ENCODE data around the gene TAF4. TPM values are rescaled to one million over a fixed set of nuclear protein-coding genes. Genes with fewer than 3 reads are reported as not detected.

TAF4 gene
- total RNA-seq, 1 donor from 2014 or later, result 166 TPM

GRCh38 chr20:61958773-61959700 is 106.6 kb downstream of the TAF4 start:
- Histone ChIP-seq H3K4me1 (no peaks in the 10 kb centered on the region), H3K4me3 (no peak overlapping the region), H3K9me3 (no peaks in the 10 kb centered on the region), H3K36me3 (no peaks in the 10 kb centered on the region), H3K27me3 (no peaks in the 10 kb centered on the region), H3K27ac (no peak overlapping the region)
- intact Hi-C loops (cut with DNase I), result no loop called here
- TF ChIP-seq CTCF (IDR thresholded peaks at IDR 0.05), result no peak
- no peak for DNase-seq (ENCODE audit: low spot score in 2 of 2)

- H3K4me3 ChIP-seq, result no peak overlapping the region
- intact Hi-C loops (cut with DNase I), result no loop called here
- TF ChIP-seq CTCF (IDR thresholded peaks at IDR 0.05), result no peak
- no peaks in the 10 kb centered on the region for H3K36me3 ChIP-seq
- H3K27ac ChIP-seq, result no peak overlapping the region
- H3K9me3 ChIP-seq, result no peaks in the 10 kb centered on the region
- H3K4me1 ChIP-seq, result no peaks in the 10 kb centered on the region
- no peaks in the 10 kb centered on the region for H3K27me3 ChIP-seq
- DNase-seq (ENCODE audit: low spot score in 2 of 2), result no peak
These were observed 107.5 kb downstream of the TAF4 start for GRCh38 chr20:61957961-61958715.

GRCh38 chr20:61956396-61957342 is 109.0 kb downstream of the TAF4 start:
- DNase-seq (ENCODE audit: low spot score in 2 of 2), result no peak
- H3K9me3 ChIP-seq, result no peaks in the 10 kb centered on the region
- no peaks in the 10 kb centered on the region for H3K4me1 ChIP-seq
- H3K27me3 ChIP-seq, result no peaks in the 10 kb centered on the region
- no peak overlapping the region for H3K27ac ChIP-seq
- H3K4me3 ChIP-seq, result no peak overlapping the region
- no peak for TF ChIP-seq CTCF (IDR thresholded peaks at IDR 0.05)
- intact Hi-C loops (cut with DNase I), result no loop called here
- H3K36me3 ChIP-seq, result no peaks in the 10 kb centered on the region

- no peak for DNase-seq (ENCODE audit: low spot score in 2 of 2)
- Histone ChIP-seq H3K4me1 (no peaks in the 10 kb centered on the region), H3K27me3 (no peaks in the 10 kb centered on the region), H3K27ac (no peak overlapping the region), H3K9me3 (no peaks in the 10 kb centered on the region), H3K4me3 (no peak overlapping the region), H3K36me3 (no peaks in the 10 kb centered on the region)
- no peak for TF ChIP-seq CTCF (IDR thresholded peaks at IDR 0.05)
- intact Hi-C loops (cut with DNase I), result no loop called here
These were observed 109.8 kb downstream of the TAF4 start for GRCh38 chr20:61955668-61956395.

Measured in ascending aorta (tissue), 2 donors.